Measurements from ENCODE around the gene LCN9.

Gene LCN9

DNA sequence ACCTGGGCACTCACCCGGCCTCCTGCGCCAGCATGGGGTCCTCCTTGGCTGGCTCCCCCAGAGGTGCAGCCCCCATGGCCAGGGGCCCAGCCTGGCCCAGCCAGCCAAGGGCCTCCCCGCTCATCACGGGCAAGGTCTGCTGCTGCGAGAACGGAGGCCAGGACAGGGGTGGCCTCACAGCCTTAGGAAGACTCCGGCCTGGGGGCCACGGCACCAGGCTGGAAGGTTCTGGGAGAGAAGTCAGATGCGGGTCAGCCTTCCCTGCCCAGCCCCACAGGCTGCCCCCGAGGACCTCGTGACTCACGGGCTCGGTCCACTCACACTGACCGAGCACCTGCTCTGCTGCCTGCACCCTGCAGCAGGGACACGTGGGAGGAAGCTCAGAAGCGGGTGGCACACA lies 31.9 kb downstream of the LCN9 start:
- H3K27ac ChIP-seq = no peak overlapping the region
- DNase-seq (ENCODE audit: low read depth, low spot score) = no peak

- no peak for DNase-seq (ENCODE audit: low read depth, low spot score)
- H3K27ac ChIP-seq = no peak overlapping the region
Measured at GRCh38 chr9:135695642-135696041, 32.5 kb downstream of the LCN9 start.

- no peak overlapping the region for H3K27ac ChIP-seq
- DNase-seq (ENCODE audit: low read depth, low spot score) = no peak
Measured at GRCh38 chr9:135696446-135696845, 33.3 kb downstream of the LCN9 start.

DNA sequence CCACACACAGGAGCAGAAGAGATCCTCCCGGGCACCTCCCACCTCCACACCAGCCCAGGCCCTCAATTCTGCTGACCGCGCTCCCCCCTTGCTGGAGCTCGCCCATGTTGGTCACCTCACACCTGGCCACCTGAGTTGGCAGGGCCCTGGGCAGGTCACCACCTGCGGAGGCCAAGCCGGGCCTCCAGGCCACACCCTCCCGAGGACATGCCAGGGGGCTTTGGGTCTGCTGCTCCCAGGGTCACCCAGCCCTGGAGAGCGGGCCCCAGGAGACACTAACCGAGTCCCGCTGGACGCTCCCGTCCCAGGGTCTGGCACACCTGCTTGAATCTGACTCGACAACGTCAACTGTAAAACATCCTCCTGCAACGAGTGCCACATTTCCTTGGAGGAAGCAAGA lies 34.1 kb downstream of the LCN9 start:
- no peak overlapping the region for H3K27ac ChIP-seq
- no peak for DNase-seq (ENCODE audit: low read depth, low spot score)

DNA sequence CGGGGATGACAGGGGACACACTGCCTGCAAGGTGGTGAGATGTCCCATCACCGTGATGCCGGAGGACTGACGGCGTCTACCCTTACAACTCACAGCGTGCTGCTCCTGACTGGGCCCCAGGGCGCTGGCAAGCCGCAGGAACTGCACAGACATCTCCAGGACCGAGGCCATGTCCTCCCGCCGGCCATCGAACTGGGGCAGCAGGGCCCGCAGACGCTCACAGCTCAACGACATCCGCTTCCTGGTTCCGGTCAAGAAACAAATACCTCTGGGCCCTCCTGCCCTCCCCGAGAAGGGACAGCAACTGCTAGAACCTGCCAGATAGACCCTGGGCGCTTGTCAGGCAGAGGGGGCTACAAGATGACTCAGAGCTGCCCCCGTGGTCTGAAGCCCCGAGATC lies 35.1 kb downstream of the LCN9 start:
- H3K27ac ChIP-seq = no peak overlapping the region

DNA sequence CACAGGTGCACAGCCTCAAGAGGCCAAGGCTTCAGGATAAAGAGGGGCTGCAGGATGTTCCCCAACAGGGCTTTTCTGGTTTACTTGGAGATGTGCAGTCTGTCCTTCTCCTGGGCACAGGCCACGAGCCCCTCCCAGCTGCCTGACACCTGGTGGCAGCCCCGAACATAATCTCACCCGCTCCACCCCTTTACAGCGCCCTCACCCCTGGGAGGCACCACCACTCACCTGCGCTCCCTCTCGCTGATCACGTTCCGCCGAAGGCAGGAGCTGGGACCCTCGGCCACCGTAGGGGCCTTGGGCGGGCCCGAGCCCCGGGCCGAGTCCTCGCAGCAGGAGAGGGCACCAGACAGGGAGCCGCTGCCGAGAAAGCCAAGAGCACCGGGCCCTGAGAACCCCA lies 35.7 kb downstream of the LCN9 start:
- DNase-seq (ENCODE audit: low read depth, low spot score) = no peak
- H3K27ac ChIP-seq = no peak overlapping the region

More for the DNA sequence above, 35.1 kb downstream of the LCN9 start:
- DNase-seq (ENCODE audit: low read depth, low spot score) = no peak

DNA sequence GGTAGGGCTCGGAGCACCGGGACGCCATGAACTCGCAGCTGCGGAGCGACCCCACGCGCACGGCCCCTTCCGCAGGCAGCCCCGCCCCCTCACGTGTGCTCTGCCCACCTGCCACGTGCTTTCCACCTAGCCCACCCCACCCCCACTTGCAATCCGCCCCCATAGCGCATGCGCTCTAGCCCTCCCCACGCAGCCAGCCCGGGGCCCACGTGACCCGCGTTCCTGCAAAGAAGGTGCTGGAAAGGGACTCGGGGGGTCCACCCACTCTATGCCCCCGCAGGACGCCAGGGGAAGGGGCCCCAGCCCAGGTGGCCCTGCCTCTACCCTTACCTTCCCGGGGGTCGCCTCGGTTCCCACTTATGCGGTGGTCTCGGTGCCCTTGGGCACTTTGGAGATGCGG lies 36.3 kb downstream of the LCN9 start, which contains the start of gene SOHLH1:
Gene SOHLH1 (minus strand): TSS at position 42 of the 400 bp plus-strand sequence. CDS start 14 bp downstream, at position 28.
- no peak for DNase-seq (ENCODE audit: low read depth, low spot score)
- H3K27ac ChIP-seq = no peak within 1 kb of the TSS

DNA sequence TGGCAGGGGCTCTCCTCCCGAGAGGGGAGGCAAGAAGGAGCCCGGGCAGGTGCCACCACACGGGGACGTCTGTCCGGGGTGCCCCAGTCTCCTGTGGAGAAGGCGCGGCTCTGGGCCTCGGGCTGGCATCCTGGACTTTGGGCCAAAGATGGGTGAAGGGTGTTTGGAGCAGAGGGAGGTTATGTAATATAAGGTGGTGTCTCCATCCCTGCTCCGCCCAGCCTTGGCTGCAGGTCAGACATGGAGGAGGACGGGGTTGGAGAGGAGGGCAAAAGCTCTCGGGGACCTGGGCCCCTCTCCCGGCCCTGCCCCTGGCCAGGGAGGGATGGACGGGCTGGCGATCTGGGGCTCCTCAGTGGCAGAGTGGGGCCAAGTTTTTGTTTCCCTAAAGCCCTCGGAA lies 37.4 kb downstream of the LCN9 start:
- H3K27ac ChIP-seq = no peak overlapping the region
- DNase-seq (ENCODE audit: low read depth, low spot score) = no peak

DNA sequence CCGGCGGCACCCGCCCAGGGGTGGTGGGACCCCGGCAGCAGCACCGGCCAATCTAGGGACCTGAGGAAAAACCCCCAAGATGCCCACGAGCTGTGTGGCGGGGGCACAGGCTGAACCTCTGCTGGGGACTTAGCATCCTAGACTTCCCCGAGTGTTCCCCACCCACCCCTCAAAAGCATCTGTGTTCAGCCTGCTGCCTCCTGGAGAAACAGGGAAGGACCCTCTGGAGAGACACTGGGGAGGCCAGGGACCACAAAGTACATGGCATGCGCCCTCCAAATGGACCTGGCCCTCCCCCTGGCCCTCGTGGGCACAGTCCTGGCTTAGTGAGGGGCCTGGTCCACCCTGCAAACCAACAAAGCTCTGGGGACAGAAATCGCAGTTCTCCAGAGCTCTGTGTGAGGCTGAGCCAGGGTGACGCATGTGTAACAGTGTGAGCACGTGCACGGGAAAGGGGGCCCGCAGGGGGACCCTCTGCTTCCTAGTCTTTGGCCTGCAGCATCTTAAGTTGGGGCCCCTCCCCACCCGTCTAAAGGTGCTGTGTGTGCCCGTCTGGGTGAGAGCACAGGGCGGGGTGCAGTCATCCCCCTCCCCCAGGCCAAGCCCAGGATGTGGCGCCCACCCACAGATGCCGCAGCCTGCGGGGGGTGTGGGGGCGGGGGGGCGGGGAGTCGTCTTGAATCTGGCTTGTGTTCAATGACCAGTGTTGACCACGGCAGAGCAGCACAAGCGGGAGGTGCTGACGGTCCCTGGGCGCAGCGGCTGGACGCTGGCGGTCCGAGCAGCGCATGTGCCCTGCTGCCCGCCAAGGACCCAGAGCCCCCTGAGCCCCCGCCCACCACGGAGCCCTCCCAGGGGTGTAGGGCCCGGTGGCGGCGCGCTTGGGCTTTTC lies 38.2 kb downstream of the LCN9 start:
- DNase-seq (ENCODE audit: low read depth, low spot score) = no peak
- no peak overlapping the region for H3K27ac ChIP-seq

- H3K27ac ChIP-seq = no peak within 1 kb of the TSS
- DNase-seq (ENCODE audit: low read depth, low spot score) = no peak
Measured at GRCh38 chr9:135701959-135702721, 39.0 kb downstream of the LCN9 start, which contains the start of gene KCNT1. Gene KCNT1 (plus strand): TSS chr9:135702185. CDS start chr9:135702259, 74 bp downstream.

- H3K27ac ChIP-seq = no peak overlapping the region
- DNase-seq (ENCODE audit: low read depth, low spot score) = no peak
Measured at GRCh38 chr9:135703726-135704125, 40.6 kb downstream of the LCN9 start.

GRCh38 chr9:135704483-135704882 lies 41.4 kb downstream of the LCN9 start:
- no peak overlapping the region for H3K27ac ChIP-seq
- DNase-seq (ENCODE audit: low read depth, low spot score) = no peak

DNA sequence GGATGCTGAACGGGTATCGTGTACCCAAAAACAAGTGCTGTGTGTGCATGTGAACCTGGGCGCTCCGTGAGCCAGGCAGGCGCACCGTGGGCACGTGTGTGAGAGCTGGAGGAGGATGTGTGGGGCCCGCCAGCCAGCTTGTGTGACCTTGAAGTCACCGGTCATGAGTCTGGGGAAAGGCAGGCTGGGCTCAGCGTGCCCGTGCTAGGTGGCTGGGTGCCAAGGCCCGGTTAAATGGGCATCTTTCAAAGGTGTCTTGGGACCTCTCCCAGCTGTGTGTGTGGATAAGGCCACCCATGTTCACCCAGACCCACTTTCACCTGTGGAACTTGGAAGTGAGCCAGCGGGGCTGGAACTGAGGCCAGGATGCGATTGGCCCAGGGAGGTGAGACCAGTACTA lies 42.3 kb downstream of the LCN9 start:
- DNase-seq (ENCODE audit: low read depth, low spot score) = no peak
- no peak overlapping the region for H3K27ac ChIP-seq

- H3K27ac ChIP-seq = no peak overlapping the region
- no peak for DNase-seq (ENCODE audit: low read depth, low spot score)
Measured at GRCh38 chr9:135706288-135706687, 43.2 kb downstream of the LCN9 start.

DNA sequence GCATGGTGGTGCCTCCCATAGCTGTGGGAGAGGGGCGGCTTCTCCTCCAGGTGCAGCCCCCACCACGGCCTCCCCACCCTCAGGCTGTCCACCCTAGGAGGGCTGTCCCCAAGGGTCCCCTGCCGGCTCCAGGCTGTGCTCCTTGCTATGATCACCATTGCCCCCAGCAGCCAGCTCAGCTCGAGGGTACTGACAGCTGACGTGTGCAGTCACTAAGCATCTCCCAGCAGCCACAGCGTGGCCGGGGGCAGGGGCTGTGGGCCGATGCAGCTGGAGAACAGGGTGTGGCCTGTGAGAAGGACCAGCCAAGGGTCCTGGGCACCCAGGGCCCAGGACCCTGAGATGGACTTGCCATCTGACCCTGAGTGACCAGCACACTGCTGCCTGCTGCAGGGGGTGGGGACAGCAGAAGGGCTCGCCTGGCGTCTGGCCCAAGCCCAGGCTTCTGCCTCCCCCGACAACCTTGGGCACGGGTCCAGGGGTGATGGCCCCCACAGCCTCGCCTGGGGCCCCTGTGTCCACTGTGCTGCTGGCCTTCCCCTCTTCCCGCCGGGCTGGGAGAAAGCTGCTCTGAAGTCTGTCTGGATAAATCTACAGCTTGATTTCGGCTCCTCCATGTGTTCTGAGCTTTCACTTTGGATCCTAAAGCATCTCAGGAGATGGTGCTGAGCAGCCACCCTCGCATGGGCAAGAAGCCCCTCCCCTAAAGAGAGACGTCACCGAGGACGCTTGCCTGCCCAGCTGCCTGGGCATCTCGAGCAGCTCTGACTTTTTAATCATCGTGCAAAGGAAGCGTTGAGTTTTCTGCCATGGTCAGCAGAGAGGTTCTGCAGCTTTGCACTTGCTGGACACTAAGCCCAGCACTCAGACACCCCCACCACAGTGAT lies 44.4 kb downstream of the LCN9 start:
- no peak for DNase-seq (ENCODE audit: low read depth, low spot score)
- no peak overlapping the region for H3K27ac ChIP-seq

- DNase-seq (ENCODE audit: low read depth, low spot score) = no peak
- no peak overlapping the region for H3K27ac ChIP-seq
Measured at GRCh38 chr9:135708164-135708563, 45.1 kb downstream of the LCN9 start.

DNA sequence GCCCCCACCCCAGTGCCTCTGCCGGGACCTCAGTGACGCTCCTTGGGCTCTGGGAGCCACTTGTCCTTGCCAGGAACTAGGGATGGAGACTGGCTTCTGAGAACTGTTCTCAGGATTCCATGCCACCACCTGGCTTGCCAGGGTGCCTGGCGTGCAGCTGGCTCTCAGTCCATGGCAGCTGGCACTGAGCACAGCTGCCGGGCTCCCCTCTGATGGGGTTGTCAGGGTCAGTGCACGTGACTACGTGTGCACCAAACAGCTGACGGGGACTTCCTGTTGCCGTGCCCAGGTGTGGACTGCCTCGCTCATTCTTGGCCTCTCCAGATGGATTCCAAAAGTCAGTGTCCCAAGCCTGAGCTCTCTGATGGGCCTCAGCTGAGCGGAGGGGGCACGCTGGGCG lies 48.3 kb downstream of the LCN9 start:
- no peak overlapping the region for H3K27ac ChIP-seq

DNA sequence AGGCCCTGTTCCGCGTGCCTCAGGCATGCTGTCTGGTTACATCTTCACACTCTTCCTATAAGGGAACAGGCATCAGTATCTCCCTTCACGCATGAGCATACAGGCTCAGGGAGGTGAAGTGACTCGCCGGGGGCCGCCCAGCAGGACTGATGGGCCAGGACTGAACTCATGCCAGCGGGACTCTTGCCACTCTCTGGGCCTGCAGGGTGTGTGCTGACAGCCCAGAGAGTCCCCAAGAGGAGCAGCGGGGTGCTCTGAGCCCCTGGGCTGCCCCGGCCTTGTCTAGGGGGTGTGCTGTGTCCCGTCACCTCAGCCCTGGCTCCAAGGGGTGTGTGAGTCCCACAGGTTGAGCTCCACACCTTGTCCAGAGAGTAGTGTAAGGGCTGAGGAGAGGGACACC lies 48.8 kb downstream of the LCN9 start:
- DNase-seq (ENCODE audit: low read depth, low spot score) = no peak
- no peak overlapping the region for H3K27ac ChIP-seq

More for the DNA sequence above, 48.3 kb downstream of the LCN9 start:
- no peak for DNase-seq (ENCODE audit: low read depth, low spot score)

DNA sequence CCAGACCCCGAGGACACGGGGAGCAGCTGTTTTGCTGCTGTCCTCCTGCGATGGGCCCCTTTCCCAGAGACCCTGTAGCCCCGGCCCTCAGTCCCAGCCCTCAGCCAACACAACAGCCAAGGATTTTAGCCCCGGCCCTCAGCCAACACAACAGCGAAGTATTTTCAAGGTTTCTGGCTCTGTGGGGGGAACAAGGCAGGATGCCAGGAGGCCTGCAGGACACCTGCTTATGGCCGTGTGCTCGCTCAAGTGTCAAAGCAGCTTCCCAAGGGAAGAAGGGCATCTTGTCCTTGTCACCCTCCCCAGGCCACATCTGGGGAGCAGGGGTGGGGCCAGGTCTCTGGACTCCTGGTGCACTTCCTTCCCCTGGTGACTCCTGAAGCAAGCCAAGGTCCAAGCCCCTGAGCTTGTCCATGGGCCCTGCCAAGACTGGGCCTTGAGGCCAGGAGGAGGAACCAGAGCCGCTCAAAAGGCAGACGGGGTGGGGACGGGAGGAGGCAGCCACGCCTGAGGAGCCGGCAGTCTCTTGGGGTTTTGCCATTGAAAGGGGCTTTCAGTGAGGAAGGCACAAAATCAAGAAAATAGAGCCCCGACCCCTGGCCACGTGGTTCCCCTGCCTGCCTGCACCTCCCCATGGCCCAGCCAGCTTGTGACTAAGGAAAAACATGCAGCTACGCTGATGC lies 49.6 kb downstream of the LCN9 start:
- no peak for DNase-seq (ENCODE audit: low read depth, low spot score)

More for the DNA sequence above, 49.6 kb downstream of the LCN9 start:
- H3K27ac ChIP-seq = no peak overlapping the region

All from epithelial cell of prostate (primary cell).